GM21447 (cell line): Measurements from ENCODE around the gene PIK3R4.

Source experiments
- ATAC-seq: cut with Tn5 transposase; IDR thresholded peaks from one replicate; pipeline ENCODE4 v1.9.1; 2021; ENCODE audit not compliant: unreplicated experiment

PIK3R4 gene

GRCh38 chr3:130741946-130742610, 4.6 kb downstream of the PIK3R4 start:
- ATAC-seq, result no peak

- ATAC-seq, result no peak
Observed at GRCh38 chr3:130739848-130740247, 6.8 kb downstream of the PIK3R4 start.

GRCh38 chr3:130738241-130738640, 8.4 kb downstream of the PIK3R4 start:
- ATAC-seq, result no peak

GRCh38 chr3:130737622-130738021, 9.0 kb downstream of the PIK3R4 start:
- ATAC-seq, result no peak

DNA sequence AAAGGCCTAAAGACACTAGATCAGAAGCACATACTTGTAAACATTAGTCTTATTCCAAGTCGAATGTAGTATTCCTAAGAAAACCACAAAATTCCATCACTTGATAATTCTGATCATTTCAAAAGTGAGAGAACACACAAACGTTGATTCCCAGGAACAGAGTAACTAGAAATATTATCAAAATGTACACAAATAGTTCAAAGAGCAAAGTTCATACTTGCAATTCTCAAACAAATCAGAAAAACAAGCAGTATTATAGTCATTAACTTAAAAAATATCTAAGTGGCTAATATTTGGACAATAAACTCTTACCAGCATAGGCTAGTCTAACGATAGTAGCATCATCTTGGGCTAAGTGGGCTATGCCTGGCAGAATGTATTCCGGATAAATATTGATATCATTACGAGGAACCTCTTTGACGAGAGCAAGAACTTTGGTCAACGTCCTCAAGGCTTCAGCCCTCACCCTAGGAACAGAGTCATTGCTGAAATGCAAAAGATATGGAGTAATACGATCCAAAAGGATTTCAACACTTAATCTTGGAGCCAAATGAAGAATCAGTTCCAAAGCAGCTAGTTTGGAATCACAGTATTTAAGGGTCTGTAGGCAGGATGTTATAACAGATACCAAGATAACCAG, 13.3 kb downstream of the PIK3R4 start:
- no peak for ATAC-seq

GRCh38 chr3:130732501-130732900, 14.1 kb downstream of the PIK3R4 start:
- ATAC-seq, result no peak

GRCh38 chr3:130731817-130732216, 14.8 kb downstream of the PIK3R4 start:
- ATAC-seq, result no peak

DNA sequence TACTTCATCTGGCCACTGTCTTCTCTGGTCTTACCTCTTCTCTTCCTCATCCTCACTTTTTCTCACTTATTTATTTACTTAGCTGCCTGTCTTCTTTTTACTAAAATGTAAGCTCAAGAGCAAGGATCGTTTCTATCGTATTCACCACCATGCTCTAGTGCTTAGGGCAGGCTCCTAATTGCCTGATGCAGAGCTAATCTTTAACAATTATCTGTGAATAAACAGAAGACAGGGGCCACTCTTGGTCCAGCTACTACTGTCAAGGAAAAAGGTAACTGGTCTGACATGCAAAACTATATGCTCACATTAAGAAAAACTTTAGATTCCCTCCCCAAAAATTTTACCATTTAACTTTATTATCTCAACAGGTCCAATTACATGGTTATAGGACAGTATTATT, 17.5 kb downstream of the PIK3R4 start:
- ATAC-seq, result no peak

- ATAC-seq, result no peak
Observed at GRCh38 chr3:130728037-130728436, 18.6 kb downstream of the PIK3R4 start.

DNA sequence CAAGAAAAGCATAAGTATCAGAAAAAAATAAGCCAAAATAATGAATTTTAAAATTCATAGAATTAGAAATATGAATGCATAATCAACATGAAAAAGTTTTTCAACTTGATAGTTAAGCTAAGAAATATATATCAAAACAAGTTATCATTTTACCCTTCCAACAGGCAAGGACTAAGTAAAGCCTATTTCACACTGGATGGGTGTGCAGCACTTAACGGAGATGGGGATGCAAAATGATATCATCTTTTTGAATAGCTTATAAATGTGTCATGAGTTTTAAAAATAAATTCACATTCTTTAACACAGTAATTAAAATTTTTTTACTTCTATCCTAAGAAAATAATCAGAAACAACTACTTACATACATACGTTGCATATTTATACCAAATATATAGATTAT, 20.9 kb downstream of the PIK3R4 start:
- ATAC-seq, result no peak

DNA sequence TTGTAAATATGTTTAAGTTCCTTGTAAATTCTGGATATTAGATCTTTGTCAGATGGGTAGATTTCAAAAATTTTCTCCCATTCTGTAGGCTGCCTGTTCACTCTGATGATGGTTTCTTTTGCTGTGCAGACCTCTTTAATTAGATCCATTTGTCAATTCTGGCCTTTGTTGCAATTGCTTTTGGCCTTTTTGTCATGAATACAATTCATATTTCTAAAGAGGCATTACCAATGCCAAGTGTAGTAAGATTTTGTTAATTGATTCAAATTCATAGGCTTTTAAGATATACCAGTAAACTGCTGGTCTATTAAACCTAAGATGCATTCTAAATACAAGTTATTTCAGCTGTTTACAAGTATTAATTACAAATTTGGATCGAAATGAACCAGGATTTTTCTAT, 31.0 kb downstream of the PIK3R4 start:
- no peak for ATAC-seq

- ATAC-seq, result no peak
Observed at GRCh38 chr3:130712718-130713423, 33.8 kb downstream of the PIK3R4 start.

DNA sequence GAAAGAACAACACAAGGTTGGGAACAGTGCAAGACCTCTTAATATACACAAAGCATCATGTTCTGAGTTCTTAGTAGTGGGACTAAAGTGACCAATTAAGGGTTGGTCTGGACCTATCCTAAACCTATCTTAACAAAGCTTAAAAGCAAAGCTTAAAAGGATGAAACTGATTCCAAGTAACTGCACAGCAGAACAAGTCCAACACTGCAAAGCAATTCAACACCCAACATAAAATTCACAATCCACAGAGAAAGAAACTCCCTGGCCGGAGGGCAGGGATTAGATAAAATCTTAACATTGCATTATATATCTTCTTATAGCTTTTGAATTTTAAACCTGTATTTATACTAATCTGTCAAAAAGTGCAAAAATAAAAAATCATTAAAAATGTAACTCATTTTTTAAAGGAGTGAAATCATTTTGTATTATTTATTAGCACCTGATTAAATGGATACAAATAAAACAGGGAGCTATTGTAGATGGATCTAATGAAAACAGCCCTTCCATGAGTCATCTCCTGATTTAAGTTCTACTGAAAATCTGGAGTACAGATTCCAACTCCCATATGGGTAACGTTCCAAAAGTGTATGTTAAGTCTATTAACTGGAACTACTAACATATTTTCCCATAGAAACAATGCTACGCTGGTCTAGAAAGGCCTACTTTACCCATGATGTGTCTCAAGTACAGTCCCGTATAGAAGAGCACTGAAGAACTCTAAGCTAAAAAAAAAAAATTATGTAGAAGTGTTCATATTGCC, 34.9 kb downstream of the PIK3R4 start:
- no peak for ATAC-seq

GRCh38 chr3:130709671-130710070, 37.0 kb downstream of the PIK3R4 start:
- no peak for ATAC-seq

GRCh38 chr3:130707902-130708601, 38.6 kb downstream of the PIK3R4 start:
- ATAC-seq, result no peak

DNA sequence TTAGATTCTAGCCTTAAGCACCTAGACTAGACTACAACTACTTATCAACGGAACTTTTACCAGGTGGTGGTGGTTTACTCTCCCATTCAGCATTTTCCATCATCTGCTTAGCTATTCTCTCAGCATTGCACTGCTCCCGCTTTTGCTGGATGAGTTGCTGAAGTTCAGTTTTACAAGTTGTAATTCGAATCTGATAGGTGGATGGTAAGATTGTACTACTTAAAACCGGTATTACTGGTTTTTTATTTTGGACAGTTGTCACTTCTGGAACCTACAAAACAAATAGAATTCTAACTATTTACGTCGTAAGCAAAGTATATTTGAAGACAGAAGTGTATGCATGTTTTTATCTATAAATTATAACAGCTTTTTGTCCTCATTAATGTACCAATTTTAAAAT, 41.1 kb downstream of the PIK3R4 start:
- no peak for ATAC-seq

GRCh38 chr3:130702985-130703384, 43.6 kb downstream of the PIK3R4 start:
- no peak for ATAC-seq

- ATAC-seq, result no peak
Observed at GRCh38 chr3:130700541-130700940, 46.1 kb downstream of the PIK3R4 start.

DNA sequence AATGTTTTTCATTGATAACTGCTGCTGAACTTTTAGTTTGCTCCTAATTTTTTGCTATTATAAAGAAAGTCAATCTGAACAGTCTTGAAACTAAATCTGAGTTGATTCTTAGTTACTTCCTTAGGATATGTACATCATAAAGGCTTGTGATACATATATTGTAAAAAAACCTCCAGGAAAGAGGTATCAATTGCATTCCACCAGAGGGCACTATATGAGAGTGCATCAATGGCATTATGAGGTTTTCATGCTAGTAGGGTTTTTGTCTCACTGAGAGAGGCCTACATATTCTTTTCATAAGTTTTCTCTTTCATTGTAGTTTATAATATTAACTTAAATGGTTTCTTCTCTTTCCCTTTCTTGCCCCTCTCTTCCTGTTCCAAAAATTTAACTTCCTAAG, 46.9 kb downstream of the PIK3R4 start:
- no peak for ATAC-seq

GRCh38 chr3:130693314-130693713, 53.3 kb downstream of the PIK3R4 start:
- ATAC-seq, result no peak

GRCh38 chr3:130692455-130692854, 54.2 kb downstream of the PIK3R4 start:
- ATAC-seq, result no peak
